Stimulated activated CD4-positive, alpha-beta T cell treated with anti-CD3 and anti-CD28 coated beads, TNF-alpha, amount 100 ng/mL, for 48 hours (primary cell): ENCODE measurements around the gene WFDC6.

Experiments
- DNase-seq, 3 donors: peaks; one replicate each; pipeline ENCODE4 v3.0.0-alpha.2; 2020; ENCODE audit warnings: low read depth in 3 of 3

The WFDC6 gene

GRCh38 chr20:45515147-45515913 lies 24.0 kb downstream of the WFDC6 start, which contains the start of gene SPINT3:
TSS of gene SPINT3 (minus strand) at chr20:45515622. CDS start at chr20:45515608, 14 bp downstream.
- no peak for DNase-seq

- no peak for DNase-seq
These were observed 28.9 kb downstream of the WFDC6 start for GRCh38 chr20:45510242-45510862.

- DNase-seq, result no peak
These were observed 30.2 kb downstream of the WFDC6 start for GRCh38 chr20:45509091-45509490.

GRCh38 chr20:45508068-45508886 lies 31.0 kb downstream of the WFDC6 start:
- no peak for DNase-seq

GRCh38 chr20:45507011-45507820 lies 32.1 kb downstream of the WFDC6 start:
- no peak for DNase-seq

GRCh38 chr20:45506398-45506797 lies 32.9 kb downstream of the WFDC6 start:
- DNase-seq, result no peak

GRCh38 chr20:45503403-45503802 lies 35.9 kb downstream of the WFDC6 start:
- DNase-seq, result no peak

GRCh38 chr20:45502561-45502960 lies 36.7 kb downstream of the WFDC6 start:
- DNase-seq, result no peak

- no peak for DNase-seq
These were observed 37.7 kb downstream of the WFDC6 start for GRCh38 chr20:45501600-45501999.

- no peak for DNase-seq
These were observed 39.3 kb downstream of the WFDC6 start for GRCh38 chr20:45500022-45500421.

GRCh38 chr20:45497971-45498494 lies 41.2 kb downstream of the WFDC6 start:
- no peak for DNase-seq

- no peak for DNase-seq
These were observed 43.1 kb downstream of the WFDC6 start for GRCh38 chr20:45496166-45496565.

- DNase-seq, result no peak
These were observed 43.8 kb downstream of the WFDC6 start for GRCh38 chr20:45495501-45495941.

GRCh38 chr20:45489083-45489531 lies 50.2 kb downstream of the WFDC6 start:
- no peak for DNase-seq

- no peak for DNase-seq
These were observed 52.0 kb downstream of the WFDC6 start for GRCh38 chr20:45487231-45487635.

GRCh38 chr20:45485388-45485787 lies 53.9 kb downstream of the WFDC6 start:
- no peak for DNase-seq

- DNase-seq, result no peak
These were observed 54.6 kb downstream of the WFDC6 start for GRCh38 chr20:45484676-45485075.
